Stimulated activated CD8-positive, alpha-beta memory T cell treated with anti-CD3 and anti-CD28 coated beads, Interleukin-2, amount 100 ng/mL, for 1 hour (primary cell): ENCODE results near the gene EEF1AKMT3.
"Not testable (repeated sequence)": the region's sequence is repeated elsewhere in the genome, so short reads cannot be mapped to it uniquely, and the experiment has no call there.

Experiments used
- DNase-seq, 2 donors: peaks; one replicate each; pipeline ENCODE4 v3.0.0-alpha.2; 2020; ENCODE audit warnings: low read depth in 2 of 2

Gene EEF1AKMT3

DNA sequence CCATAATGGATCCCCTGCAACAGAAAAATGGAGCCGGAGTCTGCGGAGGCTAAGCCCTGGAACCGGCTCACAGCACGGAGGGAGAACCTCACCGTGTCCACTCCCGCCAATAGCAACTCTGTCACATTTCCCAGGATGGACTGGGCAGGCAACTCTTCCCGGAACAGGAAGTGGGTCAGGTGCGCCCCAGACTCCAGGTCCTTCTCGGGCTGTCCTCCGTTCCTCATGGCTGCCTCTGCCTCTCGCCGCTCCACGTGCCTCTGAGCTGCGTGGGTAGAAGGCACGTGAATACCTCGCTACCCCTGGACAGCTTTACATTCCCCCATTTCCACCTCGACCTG, 7.8 kb upstream of the EEF1AKMT3 start:
- DNase-seq: no peak

DNA sequence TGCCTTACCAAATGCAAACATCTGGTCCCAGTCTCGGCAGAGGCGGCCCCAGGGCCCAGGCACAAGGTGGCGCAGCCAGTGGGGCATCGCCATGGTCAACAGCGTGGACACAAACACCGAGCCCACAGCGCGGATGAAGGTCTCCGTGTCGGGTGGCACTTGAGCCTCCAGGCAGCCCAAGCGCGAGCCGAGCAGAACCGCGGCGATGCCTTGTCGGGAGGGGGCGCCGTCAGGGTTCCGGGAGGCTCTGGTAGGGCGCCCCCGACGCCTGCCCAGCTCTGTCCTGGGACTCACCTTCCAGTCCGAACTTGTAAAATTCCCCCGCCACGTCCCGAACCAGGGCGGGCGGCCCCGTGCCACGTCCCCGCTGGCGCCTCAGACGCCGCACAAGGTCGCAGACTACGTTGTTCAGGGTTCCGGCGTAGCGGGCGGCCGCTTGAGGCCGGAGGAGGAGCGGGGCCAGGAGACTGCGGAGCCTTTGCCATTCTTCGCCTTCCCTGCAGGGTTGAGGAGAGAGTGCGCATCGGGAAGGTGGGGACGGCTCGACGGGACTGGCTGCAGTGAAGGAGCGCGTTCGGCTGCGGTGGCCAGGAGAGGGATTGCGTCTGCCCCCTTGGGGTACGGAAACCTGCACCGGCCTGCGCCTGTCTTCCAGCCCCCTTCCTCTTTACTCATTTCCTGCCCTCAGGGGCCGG, 7.3 kb upstream of the EEF1AKMT3 start:
- peak in 1 of 2 donors; percentile 22 for DNase-seq

DNA sequence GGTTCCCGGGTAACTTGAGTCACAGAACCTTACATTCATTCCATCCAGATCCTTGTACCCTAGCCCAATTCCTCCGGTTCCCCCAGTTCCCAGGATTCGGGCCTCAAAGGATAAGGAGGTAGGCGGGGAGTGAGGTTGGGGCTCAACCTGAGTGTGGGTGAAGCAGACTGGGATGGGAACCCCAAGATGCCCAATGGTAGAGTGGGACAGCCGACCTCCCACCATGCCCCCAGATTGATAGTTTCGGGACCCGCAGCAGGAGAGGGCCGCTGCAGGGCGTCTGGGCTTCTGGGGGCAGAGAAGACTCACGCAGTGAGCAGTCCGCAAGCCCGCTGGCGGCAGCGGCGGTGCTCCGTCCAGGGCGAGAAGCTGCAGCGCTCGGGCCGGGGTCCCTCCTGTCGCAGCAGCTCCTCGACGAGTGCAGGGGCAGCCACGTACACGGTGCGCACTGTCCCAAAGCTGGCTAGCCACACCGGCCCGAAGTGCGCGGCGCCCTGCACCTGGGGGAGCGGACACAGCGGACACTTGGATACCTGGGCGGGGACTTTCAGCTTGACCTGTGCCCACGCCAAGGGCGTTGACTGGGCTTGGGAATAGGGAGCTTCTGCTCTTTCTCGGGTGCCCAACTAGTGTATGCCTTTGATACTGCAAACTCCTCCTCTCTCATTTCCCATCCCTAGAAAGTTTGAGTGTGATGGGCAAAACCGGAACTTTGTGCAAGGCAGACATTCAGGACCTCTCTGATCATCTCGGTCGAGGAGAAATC, 6.5 kb upstream of the EEF1AKMT3 start:
- DNase-seq: no peak

DNA sequence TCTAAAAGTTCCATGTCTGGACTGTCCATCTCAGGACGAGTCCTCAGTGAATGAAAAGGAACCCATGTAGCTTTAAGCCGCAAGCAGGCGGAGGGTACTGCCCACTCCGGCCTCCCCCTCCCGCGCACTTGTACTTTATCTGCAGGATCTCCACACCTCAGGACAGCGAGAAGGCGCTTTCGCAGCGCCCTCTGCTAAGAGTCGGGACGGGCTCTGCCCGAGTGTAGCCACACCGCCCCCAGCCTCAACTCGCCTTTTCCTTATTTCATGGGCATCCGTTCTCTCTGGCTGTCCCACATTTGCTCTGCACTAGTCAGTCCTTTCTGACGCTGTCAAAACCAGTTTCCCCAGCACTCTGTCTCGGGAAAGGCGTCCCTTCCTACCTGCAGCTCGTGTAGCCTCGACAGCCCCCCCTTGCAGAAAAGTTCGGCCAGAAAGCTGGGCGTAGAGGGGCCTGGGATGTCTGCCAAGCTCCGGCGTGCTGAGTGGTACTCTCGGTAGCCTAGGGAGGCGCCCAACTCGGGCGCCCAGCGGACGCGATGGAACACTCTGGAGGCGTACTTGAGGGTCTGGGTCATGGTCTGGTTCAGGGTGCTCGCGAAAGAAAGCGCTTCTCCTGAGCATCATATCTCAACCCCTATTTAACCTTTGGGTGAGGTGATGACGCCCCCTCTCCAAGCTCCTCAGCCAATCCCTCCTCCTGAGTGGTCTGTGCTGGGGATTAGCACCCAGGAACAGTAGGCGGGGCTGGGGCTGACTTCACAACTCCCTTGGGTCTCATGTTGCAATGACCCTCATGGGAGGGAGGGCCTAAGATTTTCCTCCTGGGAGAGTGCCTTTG, 5.7 kb upstream of the EEF1AKMT3 start, which contains the start of gene CYP27B1:
TSS of gene CYP27B1 (minus strand) at position 615 of the 841 bp plus-strand sequence. CDS start at position 578, 37 bp downstream.
- DNase-seq: no peak

DNA sequence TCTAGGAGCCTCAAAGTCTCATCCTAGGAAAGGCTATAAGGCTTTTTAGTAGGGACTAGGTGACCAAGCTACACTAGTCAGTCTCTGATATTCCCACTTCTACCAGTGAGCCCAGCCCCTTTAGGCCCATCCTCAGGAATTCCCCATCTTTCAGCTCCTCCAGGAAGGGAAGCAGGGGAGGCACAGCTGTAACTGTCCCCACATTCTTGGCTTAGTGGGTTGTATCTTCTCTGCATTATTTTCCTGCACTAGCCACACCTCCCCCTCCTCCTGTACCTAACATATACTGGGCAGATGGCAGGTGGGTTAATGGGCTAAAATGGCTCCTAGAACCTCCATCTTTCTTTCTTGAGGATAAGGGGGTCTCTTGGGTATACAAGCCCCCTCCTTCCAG, 5.1 kb upstream of the EEF1AKMT3 start:
- no peak for DNase-seq

DNA sequence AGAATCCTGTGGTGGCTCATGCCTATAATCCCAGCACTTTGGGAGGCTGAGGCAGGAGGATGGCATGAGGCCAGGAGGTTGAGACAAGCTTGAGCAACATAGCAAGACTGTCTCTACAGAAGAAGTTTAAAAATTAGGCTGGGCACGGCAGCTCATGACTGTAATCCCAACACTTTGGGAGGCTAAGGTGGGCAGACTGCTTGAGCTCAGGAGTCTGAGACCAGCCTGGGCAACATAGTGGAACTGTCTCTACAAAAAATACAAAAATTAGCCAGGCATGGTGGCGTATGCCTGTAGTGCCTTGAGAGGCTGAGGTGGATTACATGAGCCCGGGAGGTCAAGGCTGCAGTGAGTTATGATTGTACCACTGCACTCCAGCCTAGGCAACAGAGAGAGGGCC, 4.5 kb upstream of the EEF1AKMT3 start:
- DNase-seq: no peak

DNA sequence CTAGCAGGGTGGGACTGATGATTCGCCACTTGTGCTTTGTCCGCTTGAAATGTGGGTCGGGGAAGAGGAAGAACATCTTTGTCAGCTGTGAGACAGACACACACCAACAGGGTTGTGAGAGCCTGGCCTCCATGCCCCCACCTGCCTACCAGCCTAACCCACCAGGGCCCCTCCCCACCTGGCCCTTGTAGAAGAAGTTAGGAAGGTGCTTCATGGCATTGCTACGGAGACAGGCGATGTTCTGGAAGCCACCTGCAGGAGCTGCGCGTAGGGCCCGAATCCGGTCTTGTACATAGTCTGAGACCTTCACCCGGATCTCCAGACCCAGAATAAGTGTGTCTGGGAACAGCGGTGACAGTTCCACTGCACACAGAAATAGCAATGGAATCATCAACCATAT, 2.8 kb upstream of the EEF1AKMT3 start:
- no peak for DNase-seq

DNA sequence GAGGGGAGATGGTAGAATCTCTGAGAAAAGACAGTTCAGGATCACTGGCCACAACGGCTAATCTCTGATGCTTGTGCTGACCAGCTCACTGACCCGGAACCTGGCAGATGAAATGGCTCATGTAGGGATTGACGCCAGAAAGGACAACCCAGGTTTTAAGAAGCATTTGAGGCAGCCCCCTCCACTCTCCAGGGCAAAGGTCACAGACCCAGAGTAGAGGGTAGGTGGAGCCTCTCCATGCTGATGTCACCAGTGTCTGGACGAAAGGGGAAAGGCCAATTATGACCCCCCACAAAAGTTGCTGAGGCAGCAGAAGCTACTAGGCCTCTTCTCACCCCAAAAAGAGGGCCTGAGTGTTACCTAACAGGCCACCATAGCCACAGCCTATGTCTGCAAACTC, 1.7 kb upstream of the EEF1AKMT3 start:
- DNase-seq: no peak

DNA sequence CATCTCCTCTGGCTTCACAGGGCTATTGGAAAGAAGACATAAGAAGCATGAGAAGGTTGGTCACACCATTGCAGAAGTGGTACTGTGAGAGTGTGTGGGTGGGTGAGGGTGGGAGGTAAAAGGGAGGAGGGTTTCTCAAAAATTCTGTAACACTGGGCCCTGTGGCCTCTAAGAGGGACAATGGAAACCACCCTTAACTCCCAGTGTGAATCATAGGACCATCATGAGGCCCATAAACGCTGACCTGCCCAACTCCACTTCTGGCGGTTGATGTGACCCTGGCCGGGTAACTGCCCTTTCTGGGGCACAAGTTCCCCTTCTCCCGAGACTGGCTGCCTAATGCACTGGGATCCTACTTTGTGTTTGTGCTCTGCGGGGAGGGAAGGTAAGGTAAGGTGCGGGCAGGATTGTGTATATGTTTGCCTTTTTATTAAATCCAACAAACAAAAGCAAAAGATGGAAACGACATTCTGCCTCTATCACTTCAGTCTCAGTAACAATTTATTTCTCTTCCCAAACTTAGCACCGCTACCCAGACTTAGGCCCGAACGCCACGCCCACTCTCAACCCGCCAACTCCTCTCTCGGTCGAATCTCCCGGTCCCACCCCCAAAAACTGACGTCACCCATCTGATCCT, 1.1 kb upstream of the EEF1AKMT3 start:
- DNase-seq: peak; percentile 48 to 62

DNA sequence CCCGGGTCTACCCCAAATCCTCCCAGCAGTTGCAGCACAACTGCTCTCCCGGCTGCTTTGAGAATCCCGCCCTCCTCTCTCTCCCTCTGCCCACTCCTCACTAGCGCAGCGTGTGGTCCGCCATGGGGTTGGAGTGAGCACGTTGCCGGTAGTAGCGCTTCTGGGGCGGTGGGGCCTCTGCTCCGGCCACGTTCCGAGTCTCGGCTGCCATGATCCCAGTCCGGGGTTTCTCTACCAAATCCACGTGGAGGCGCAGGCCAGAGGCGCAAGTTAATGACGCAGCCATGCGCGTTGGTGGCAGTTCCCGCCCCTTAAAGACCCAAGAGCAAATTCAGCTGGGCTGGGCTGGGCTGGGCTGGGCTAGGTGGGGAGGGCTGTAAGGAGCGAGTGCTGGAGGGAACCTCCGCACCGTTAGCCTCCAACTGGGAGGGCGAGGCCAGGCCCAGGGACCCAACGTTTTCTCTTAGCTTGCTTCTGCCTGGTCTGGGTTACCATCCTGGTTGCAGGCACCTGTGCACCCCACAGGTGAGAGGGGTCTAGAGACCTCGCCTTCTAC, 463 bp upstream of the EEF1AKMT3 start, which contains the start of gene METTL1:
TSS of gene METTL1 (minus strand) at position 233 of the 556 bp plus-strand sequence. CDS start at position 211, 22 bp downstream.
- peak; percentile 75 to 76 for DNase-seq

DNA sequence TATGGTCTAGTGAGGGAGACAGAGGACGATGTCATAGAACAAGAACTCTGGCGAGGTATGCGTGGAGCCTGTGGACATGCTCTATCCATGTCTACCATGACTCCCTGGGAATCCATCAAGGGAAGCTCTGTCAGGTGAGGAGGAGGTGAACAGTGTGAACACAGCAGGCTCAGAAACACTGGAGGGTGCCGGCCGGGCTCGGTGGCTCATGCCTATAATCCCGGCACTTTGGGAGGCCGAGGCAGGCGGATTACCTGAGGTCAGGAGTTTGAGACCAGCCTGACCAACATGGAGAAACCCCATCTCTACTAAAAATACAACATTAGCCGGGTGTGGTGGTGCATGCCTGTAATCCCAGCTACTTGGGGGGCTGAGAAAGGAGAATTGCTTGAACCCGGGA, 2.2 kb downstream of the EEF1AKMT3 start:
- DNase-seq: not testable (repeated sequence)

DNA sequence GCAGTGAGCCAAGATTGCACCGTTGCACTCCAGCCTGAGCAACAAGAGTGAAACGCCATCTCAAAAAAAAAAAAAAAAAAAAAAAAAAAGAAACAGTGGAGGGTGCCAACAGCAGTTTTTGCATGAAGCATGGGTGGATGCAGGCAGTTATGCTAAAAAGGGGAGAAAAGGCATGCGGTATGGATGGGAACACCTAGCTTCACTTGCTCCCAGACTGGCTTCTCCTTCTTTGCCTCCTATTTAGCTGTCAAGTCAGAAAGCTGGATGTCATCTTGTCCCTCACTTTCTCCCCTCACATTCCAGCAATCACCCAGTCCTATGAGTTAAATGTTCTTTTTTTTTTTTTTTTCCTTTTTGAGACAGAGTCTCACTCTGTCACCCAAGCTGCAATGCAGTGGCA, 2.6 kb downstream of the EEF1AKMT3 start:
- DNase-seq: no peak

DNA sequence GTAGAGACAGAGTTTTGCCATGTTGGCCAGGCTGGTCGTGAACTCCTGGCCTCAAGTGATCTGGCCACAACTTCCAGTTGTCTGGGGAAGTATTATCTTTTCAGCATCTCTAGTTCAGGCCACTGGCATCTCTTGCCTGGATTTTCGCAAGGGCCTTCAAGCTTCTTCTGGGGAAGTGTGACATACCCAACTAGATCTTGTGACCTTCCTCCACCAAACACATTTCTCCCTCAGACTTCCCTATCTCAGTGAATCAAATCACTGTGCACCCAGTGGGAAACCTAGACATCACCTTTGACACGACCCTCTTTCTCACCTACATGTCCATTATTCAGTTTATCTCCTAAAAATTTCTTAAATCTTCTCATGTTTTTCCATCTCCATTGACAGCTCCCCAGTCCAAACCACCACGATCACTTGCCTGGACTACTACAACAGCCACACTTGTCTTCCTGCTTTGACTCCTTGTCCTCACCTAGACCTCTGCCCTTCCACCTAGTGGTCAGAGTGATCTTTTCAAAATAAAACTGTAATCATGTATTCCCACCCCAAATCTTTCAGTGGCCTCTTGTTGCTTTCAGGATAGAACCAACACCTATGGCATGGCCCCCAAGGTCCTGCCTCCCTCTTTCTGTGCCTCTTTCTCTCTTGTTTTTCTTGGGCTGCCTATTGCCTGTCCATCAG, 3.3 kb downstream of the EEF1AKMT3 start:
- DNase-seq: no peak

DNA sequence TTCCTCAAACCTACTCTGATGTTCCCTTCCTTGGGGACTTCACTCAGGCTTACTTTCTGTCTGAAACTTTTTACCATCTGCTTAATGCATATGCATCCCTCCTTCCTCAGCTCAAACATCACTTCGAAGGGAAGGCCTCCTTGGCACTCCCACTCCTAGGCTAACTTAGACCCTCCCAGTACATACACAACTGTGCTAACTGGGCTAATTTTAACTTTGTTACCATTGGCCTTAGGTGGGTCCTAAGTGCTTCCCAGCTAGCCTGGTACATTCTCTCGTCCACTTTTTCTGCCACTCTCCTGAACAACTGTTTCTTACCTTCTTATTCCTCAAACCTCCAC, 3.8 kb downstream of the EEF1AKMT3 start:
- DNase-seq: no peak

DNA sequence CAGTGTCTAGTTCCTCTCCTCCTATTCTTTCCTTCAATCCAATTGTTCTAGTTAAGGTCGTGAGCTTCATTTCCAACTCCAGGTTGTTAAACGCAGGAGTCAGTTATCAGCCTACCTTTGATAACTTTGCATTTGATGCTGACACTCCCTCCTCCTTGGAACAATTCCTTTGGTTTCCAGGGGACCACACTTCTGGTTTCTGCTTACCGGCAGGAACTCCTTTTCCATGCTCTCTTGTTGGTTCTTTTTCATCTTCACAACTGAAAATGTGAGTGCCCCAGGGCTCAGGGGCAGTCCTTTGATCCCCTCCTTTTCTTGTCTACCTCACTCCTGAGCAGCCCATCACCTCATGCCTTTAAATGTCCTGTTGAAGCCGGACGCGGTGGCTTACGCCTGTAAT, 5.0 kb downstream of the EEF1AKMT3 start:
- DNase-seq: no peak

DNA sequence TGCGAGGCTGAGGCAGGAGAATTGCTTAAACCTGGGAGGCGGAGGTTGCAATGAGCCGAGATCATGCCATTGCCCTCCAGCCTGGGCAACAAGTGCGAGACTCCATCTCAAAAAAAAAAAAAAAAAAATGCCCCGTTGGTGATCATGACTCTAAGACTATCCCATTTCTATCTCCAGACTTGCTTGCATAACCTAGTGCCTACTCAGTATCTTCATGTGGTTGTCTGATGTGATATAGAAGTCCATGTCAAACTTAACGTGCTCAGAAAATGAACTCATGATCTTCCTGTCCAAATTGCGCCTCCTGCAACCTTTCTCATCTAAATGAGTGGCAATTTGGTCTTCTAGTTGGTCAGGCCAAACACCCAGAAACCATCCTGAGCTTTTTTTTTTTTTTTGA, 5.5 kb downstream of the EEF1AKMT3 start:
- DNase-seq: no peak

DNA sequence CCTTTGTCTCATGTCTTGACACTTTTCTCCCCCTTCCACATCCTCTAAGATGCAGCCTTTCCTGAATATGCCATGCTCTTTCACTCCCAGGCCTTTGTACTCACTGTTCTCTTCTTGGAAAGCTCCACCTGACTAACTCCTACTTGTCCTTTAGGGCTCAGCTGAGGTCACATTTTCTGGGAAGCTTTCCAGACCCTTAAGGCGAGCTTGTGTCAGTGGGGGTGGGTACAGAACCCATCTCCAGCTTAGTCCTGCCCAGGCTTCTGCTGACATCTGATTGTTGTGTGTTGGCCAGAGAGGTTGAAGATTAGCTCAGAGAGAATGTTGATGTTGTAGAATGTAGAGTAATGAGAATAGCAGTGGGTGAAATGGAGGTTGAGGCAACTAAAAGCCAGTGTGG, 7.3 kb downstream of the EEF1AKMT3 start:
- DNase-seq: no peak

DNA sequence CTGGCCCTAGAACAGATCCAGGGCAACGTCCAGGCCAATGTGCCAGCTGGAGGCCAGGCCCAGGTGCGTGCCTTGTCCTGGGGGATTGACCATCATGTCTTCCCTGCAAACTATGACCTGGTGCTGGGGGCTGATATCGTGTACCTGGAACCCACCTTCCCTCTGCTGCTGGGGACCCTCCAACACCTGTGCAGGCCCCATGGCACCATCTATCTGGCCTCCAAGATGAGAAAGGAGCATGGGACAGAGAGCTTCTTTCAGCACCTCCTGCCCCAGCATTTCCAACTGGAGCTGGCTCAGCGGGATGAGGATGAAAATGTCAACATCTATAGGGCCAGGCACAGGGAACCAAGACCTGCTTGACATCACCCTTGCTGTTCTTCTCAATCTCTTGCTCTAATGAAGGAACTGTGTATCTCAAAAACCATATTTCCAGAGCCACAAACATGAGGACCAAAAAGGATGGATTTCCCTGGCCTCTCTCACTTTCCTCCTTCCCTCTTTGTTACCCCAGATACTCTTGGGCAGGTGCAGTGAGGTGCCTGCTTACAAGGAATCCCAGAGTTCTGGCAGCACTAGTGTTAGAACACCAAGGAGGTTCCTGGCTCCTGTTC, 8.0 kb downstream of the EEF1AKMT3 start:
- no peak for DNase-seq

DNA sequence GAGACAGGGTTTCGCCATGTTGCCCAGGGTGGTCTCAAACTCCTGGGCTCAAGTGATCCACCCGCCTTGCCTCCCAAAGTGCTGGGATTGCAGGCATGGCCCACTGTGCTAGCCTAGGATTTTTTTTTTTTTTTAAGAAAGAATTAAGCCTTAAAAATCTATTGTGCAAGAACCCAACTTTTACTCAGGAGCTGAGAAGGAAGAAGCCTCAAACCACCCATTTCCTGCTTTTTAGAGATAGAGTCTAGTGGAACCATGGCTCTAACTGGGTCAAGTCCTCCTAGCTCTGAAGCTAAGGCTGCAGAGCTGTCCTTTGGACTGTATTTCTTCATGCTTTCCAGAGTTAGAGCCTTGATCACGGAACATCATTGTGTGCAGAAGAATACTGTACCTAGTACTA, 8.8 kb downstream of the EEF1AKMT3 start:
- DNase-seq: no peak

DNA sequence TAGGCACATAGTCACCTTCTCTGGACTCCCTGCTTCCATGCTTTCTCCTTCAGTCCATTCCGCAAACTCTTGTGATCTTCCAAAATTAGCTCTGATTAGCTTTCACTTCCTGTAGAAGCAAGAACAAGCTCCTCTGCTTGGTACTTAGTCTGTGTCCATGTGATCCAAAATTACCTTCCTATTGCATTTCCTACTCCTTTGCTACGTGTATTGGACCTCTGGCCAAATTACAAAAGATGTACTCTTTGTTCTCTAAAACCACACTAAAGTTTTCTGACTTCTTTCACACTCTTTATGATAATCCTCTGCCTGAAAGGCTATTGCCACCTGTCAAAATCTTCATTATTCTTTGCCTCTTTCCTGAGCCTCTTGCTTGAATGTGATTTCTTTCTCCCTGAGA, 9.4 kb downstream of the EEF1AKMT3 start:
- no peak for DNase-seq

DNA sequence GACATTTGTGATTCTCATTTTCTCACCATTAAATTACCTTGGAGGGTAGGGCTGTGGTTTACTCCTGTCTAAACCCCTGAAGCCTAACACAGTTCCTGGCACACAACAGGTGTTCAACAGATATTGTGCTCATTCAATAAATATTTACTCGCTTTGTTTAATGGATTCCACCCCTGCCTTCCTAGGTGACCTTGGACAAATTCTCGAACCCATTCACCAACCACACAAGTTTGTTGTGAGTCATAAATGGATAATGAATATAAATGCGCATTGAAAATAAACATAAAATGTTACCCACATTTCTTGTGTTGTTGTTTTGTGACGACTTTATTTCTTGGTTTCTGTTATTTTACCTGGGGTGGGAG, 9.8 kb downstream of the EEF1AKMT3 start:
- DNase-seq: no peak
